Measurements from ENCODE around the gene TMEM145. TPM values are rescaled to one million over a fixed set of nuclear protein-coding genes. Genes with fewer than 3 reads are reported as not detected.

TMEM145 gene
- total RNA-seq, 8 experiments from 2014 or later, result 0.42 to 18.5 (median 5.9) TPM; not detected in 1

DNA sequence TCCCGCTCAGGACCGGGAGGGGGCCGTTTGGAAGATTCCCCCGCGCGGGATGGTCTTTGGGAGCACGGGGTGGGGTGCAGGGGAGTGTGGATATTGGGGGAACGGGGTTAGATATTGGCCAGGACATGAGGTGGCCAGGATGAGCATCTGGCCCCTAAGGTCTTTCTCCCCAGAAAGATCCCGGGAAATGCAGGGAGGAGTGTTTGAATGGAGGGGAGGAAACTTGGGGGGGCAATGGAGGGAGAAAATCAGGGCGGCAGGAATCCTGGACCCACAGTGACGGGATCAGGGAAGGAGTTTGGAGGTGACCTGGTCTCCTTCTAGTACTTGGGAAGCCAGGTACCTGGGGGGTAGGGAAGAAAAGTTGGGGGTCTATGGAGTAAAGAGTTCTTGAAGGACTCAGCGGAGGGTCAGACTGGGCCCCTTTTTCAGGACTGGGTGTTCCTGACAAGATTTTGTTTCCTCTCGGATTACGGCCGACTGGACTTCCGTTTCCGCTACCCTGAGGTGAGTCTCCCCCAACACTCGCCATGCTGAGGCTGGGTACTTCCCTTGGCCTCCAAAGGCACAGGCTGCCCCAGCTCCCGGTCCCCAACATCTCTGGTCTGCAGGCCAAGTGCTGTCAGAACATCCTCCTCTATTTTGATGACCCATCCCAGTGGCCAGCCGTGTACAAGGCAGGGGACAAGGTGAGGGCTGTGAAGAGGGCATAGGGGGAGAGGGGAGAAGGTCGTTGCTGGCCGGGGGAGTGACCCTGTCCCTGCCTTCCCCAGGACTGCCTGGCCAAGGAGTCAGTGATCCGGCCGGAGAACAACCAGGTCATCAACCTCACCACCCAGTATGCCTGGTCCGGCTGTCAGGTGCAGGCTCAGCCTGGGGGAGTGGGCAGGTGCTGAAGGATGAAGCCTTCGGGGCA, 989 bp downstream of the TMEM145 start:
- in situ Hi-C loops (cut with MboI; ENCODE audit: low pct_unique_long_range_greater_than_20kb in 2 of 9, low sequenced_read_pairs in 9 of 9, unreplicated experiment in 9 of 9), result no loop called here
- no peak overlapping the region for H3K27ac ChIP-seq
- peaks cover 7 to 11% of the 10 kb centered on the region in 2 donors for H3K4me1 ChIP-seq (replicated peaks in 1 of 2)
- ATAC-seq (replicated peaks in 6 of 8), result no peak
- 80% methylated on average over 1 to 2 of the region's 26 CpGs; no CpG with 5 or more reads in 8 of the 10 experiments for WGBS, 10 experiments
- peak overlapping the region; percentile 36 to 54 (median 46) for H3K4me3 ChIP-seq

DNA sequence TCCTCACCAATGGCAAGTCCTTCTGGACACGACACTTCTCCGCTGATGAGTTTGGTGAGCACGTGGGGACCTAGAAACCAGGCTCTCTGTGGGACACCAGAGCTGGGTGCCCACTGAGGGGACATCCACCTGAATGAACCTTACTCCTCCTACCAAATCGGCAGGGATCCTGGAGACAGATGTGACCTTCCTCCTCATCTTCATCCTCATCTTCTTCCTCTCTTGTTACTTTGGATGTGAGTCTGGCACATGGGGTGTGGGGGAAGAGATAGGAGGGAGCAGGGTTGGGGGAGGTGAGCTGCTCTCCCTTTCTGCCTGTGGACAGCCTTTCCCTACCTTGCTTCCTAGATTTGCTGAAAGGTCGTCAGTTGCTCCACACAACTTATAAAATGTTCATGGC, 1.9 kb downstream of the TMEM145 start:
- Histone ChIP-seq H3K27ac (no peak overlapping the region), H3K4me1 (replicated peaks in 1 of 2) (peaks cover 7 to 11% of the 10 kb centered on the region in 2 donors), H3K4me3 (no peak overlapping the region)
- no peak for ATAC-seq (replicated peaks in 6 of 8)
- in situ Hi-C loops (cut with MboI; ENCODE audit: low pct_unique_long_range_greater_than_20kb in 2 of 9, low sequenced_read_pairs in 9 of 9, unreplicated experiment in 9 of 9), result no loop called here
- WGBS, 10 experiments, result 77% methylated on average over 4 of the region's 5 CpGs; no CpG with 5 or more reads in 9 of the 10 experiments

DNA sequence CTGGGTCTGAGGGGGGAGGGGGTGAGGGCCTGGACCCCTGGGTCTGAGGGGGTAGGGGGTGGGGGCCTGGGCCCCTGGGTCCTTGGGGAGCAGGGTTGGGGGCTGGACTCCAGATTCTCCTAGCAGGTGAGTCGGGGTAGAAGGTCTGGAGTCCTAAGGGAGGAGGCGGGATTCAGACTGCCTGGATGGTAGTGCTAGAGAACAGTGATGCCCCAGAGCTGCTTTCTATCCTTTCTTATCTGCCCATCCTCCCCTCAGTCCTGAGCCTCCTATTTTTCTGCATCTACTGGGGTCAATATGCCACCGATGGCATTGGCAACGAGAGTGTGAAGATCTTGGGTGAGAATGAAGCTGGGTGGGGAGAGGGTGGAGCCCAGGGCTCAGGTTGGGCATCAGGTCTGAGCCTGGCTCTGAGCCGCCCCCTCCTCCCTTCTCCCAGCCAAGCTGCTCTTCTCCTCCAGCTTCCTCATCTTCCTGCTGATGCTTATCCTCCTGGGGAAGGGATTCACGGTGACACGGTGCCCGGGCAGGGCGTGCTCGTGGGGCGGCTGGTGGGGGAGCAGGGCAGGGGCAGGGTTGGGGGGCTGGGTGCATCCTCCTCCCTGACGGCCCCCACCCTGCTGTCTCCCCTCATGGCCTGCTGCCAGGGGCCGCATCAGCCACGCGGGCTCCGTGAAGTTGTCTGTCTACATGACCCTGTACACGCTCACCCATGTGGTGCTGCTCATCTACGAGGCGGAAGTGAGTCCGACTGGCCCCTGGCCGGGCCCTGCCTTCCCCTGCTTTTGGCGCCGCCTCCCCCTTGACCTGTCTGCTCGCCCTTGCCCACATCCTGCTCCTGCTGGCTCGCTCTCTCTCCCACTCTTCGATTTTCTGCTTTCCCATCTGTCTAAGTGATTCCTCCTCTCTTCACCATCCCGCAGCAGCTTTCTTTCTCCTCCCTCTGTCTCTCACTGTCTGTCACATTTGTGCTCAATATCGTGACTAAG, 3.4 kb downstream of the TMEM145 start:
- in situ Hi-C loops (cut with MboI; ENCODE audit: low pct_unique_long_range_greater_than_20kb in 2 of 9, low sequenced_read_pairs in 9 of 9, unreplicated experiment in 9 of 9), result no loop called here
- ATAC-seq (replicated peaks in 6 of 8), result peak in 2 of 8 experiments; percentile 31 to 49
- H3K4me1 ChIP-seq (replicated peaks in 1 of 2), result peaks cover 7 to 11% of the 10 kb centered on the region in 2 donors
- H3K27ac ChIP-seq, result peak overlapping the region; percentile 35 to 75
- WGBS, 10 experiments, result 0 to 67% (median 28%) methylated on average over 1 to 9 of the region's 28 CpGs; no CpG with 5 or more reads in 2 of the 10 experiments
- H3K4me3 ChIP-seq, result no peak overlapping the region

DNA sequence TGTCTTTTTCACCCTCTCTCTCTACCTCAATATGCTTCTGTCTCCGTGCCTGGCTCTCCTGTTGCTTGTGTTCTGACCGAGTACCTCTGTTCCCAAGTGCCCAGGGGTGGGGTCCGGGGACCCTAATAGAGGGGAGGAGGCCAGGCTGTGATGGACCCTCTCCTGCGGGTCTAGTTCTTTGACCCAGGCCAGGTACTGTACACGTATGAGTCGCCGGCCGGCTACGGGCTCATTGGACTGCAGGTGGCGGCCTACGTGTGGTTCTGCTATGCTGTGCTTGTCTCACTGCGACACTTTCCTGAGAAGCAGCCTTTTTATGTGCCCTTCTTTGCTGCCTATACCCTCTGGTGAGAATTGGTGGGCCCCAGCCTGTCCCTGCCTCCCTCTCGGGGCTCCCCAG, 4.4 kb downstream of the TMEM145 start:
- Histone ChIP-seq H3K4me3 (no peak overlapping the region), H3K27ac (no peak overlapping the region), H3K4me1 (replicated peaks in 1 of 2) (peaks cover 7 to 10% of the 10 kb centered on the region in 2 donors)
- 71 to 100% (median 80%) methylated on average over 1 to 2 of the region's 13 CpGs; no CpG with 5 or more reads in 6 of the 10 experiments for WGBS, 10 experiments
- in situ Hi-C loops (cut with MboI; ENCODE audit: low pct_unique_long_range_greater_than_20kb in 2 of 9, low sequenced_read_pairs in 9 of 9, unreplicated experiment in 9 of 9), result no loop called here
- ATAC-seq (replicated peaks in 6 of 8), result no peak

DNA sequence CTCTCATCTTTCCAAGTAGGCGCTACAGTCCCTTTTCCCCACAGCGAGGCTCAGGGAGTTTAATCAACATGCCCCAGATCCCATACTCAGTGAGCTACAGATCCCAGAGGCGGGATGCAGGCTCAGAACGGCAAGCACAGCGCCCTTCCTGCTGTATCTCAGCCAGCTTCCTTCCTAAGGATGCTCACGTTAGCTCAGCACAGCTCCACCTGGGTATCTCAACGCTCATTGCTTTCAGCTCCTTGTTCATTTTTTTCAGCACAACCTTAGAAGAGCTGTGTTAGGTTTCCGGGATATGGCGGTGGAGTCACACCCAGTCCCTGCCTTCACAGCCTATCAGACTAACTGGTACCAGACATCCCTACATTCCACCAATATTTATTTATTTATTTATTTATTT, 9.2 kb downstream of the TMEM145 start:
- WGBS, 10 experiments, result 0 to 100% (median 73%) methylated on average over 1 to 9 of the region's 9 CpGs; no CpG with 5 or more reads in 1 of the 10 experiments
- in situ Hi-C loops (cut with MboI; ENCODE audit: low pct_unique_long_range_greater_than_20kb in 2 of 9, low sequenced_read_pairs in 9 of 9, unreplicated experiment in 9 of 9), result no loop called here
- H3K27ac ChIP-seq, result no peak overlapping the region
- ATAC-seq (replicated peaks in 6 of 8), result no peak
- no peak overlapping the region for H3K4me3 ChIP-seq
- peaks cover 14 to 15% of the 10 kb centered on the region in 2 donors for H3K4me1 ChIP-seq (replicated peaks in 1 of 2)

DNA sequence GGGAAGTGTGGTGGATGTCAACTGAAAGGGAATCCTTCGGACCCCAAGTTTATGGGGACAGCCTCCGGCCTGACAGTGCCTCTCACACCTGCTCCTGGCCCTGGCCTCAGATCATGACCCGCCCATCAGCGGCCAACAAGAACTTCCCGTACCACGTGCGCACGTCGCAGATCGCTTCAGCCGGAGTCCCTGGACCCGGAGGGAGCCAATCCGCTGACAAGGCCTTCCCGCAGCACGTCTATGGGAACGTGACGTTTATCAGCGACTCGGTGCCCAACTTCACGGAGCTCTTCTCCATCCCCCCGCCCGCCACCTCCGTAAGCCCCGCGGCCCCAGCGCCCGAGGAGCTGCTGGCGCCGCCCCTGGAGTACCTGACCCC, 10.4 kb downstream of the TMEM145 start:
- Histone ChIP-seq H3K4me1 (replicated peaks in 1 of 2) (peaks cover 15 to 19% of the 10 kb centered on the region in 2 donors), H3K4me3 (no peak overlapping the region), H3K27ac (no peak overlapping the region)
- ATAC-seq (replicated peaks in 6 of 8), result no peak
- in situ Hi-C loops (cut with MboI; ENCODE audit: low pct_unique_long_range_greater_than_20kb in 2 of 9, low sequenced_read_pairs in 9 of 9, unreplicated experiment in 9 of 9), result no loop called here
- WGBS, 10 experiments, result 17 to 63% (median 22%) methylated on average over 1 to 4 of the region's 29 CpGs; no CpG with 5 or more reads in 6 of the 10 experiments

DNA sequence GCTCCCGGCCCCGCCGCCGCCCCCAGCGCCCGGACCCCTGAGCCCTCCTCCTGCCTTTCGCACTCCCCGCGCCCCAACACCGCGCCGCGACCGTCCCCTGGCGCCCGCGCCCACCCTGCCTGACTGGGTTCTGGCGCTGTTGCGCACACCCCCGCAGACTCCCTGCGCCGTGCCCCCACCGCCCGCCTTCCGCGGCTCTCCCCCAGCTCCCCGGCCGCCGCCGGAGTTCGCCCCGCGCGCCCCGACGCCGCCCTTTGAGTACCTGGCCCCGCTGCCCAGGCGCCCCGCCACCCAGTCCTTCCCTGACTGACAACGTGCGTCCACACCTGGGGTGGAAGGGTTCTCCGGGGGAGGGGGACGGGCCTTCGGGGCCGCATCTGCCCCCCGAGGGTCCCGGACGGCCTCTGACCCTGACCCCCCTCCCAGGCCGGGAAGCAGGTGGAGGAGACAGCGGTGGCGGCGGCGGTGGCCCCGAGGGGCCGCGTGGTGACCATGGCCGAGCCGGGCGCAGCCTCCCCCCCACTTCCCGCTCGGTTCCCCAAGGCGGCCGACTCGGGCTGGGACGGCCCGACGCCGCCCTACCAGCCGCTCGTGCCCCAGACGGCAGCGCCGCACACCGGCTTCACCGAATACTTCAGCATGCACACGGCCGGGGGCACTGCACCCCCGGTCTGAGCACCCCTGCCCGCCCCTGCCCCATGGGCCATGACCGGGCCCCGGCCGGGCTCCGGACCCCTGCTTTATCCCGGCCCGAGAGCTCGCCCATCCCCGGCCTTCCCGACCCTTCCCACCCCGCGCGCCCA, 10.9 kb downstream of the TMEM145 start:
- no CpG with 5 or more reads among the region's 92 CpGs for WGBS, 10 experiments
- H3K4me1 ChIP-seq (replicated peaks in 1 of 2), result peaks cover 15 to 19% of the 10 kb centered on the region in 2 donors
- H3K4me3 ChIP-seq, result no peak overlapping the region
- no peak overlapping the region for H3K27ac ChIP-seq
- no peak for ATAC-seq (replicated peaks in 6 of 8)
- in situ Hi-C loops (cut with MboI; ENCODE audit: low pct_unique_long_range_greater_than_20kb in 2 of 9, low sequenced_read_pairs in 9 of 9, unreplicated experiment in 9 of 9), result no loop called here

DNA sequence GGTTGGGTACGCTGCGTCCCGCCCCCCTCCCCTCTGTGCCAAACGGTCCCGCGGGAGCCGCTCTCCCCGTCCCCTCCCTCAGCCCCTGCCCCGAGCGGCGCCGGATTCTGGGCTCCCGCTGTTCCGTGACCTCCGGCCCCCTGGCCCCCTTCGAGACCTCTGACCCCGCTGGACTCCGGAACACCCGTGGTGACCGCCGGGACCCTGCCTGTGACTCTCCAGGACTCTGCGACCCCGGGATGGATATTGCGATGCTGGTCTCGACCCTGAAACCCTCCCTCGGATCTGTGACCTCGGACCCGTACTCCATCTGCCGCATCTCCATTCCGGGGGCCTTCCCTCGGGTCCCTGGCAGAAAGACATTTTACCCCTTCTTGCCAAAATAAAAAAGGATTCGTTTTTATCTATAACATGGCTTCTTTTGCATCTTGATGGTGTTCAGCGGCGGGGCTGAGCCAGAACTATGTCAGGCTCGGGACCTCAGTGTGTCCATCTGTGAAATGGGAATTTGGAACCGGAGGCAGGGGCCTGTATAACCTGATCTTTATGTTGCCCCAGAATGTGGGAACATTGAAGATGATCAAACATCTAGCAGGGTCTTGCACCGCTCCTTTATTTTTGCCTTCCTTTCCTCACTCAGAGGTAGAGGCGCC, 11.7 kb downstream of the TMEM145 start:
- Histone ChIP-seq H3K4me1 (replicated peaks in 1 of 2) (peaks cover 15 to 19% of the 10 kb centered on the region in 2 donors), H3K27ac (no peak overlapping the region), H3K4me3 (peak overlapping the region in 4 of 5 donors; percentile 6 to 81 (median 14))
- in situ Hi-C loops (cut with MboI; ENCODE audit: low pct_unique_long_range_greater_than_20kb in 2 of 9, low sequenced_read_pairs in 9 of 9, unreplicated experiment in 9 of 9), result no loop called here
- 0 to 32% (median 5%) methylated on average over 3 to 17 of the region's 38 CpGs; no CpG with 5 or more reads in 3 of the 10 experiments for WGBS, 10 experiments
- ATAC-seq (replicated peaks in 6 of 8), result no peak

DNA sequence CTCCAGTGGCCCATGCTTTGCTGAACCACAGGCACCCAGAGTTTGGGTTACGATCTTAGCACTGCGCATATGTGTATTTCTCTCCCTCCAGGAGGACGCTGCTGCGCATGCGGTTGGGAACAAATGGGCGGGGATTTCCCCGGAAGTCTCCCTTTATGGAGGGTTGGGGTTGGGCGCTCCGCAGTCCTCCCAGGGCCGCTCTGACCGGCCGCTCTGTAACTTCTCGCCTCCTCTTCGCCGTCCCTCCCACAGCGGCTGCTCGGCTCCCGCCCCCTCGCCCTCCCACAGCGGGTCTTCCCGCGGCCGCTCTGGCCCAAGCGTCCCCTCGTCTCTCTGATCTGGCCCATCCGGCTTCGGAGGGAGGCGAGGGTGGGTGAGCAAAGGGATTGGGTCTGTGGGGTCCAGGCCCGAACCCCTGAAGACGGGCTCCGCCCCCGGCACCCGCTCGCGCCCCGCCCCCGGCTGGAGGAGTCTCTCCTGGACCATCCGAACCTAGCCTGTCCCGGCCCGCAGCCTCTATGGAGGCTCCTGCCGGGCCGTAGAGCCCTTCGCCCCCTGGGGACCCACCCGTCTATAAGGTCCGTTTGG, 12.3 kb downstream of the TMEM145 start, which contains the start of gene MEGF8:
TSS of gene MEGF8 (plus strand) at position 328 of the 588 bp plus-strand sequence. CDS start 609 bp downstream, outside the sequence.
- 0% methylated on average over 1 to 5 of the region's 45 CpGs; no CpG with 5 or more reads in 6 of the 10 experiments for WGBS, 10 experiments
- Histone ChIP-seq H3K27ac (peak within 1 kb of the TSS; percentile 62 to 70), H3K4me3 (peak within 1 kb of the TSS; percentile 79 to 94 (median 84)), H3K4me1 (replicated peaks in 1 of 2) (peaks cover 15 to 19% of the 10 kb centered on the region in 2 donors)
- ATAC-seq (replicated peaks in 6 of 8), result peak; percentile 94 to 98 (median 97)
- in situ Hi-C loops (cut with MboI; ENCODE audit: low pct_unique_long_range_greater_than_20kb in 2 of 9, low sequenced_read_pairs in 9 of 9, unreplicated experiment in 9 of 9), result no loop called here

DNA sequence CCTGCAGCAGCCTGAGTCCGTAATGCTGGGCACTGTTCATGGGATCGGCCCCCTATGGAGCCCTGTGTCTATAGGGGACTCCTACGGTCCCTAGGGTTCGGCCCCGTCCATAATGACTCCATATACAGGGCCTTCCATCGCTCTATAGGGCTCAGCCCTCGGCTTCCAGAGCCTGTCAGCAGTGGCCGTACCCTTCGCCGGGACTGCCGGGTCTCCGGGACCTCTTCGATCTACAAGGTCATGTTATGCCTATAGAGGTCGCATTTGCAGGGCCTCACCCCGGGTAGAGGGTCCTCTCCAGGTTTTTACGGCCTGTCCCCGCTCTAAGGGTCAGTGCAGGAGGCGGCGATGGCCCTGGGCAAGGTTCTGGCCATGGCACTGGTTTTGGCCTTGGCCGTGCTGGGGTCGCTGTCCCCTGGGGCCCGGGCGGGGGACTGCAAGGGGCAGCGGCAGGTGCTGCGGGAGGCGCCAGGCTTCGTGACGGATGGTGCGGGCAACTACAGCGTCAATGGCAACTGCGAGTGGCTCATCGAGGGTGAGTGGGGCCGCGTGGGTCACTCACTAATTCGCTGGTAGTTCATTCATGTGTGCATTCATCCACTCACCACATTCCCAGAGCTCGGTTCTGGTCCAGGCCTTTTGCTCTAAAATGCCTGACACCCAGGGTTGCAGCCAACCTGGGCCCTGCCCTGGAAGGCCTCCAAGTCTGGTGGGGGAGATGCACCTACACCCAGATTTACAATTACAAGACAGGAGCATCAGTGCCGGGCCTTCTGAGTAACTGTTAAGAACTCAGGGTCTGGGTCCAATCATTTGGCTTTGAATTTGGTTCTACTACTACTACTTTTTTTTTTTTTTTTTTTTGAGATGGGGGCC, 13.0 kb downstream of the TMEM145 start:
- WGBS, 10 experiments, result 0 to 2% (median 0%) methylated on average over 2 to 8 of the region's 37 CpGs; no CpG with 5 or more reads in 7 of the 10 experiments
- H3K27ac ChIP-seq, result peak overlapping the region; percentile 62 to 70

DNA sequence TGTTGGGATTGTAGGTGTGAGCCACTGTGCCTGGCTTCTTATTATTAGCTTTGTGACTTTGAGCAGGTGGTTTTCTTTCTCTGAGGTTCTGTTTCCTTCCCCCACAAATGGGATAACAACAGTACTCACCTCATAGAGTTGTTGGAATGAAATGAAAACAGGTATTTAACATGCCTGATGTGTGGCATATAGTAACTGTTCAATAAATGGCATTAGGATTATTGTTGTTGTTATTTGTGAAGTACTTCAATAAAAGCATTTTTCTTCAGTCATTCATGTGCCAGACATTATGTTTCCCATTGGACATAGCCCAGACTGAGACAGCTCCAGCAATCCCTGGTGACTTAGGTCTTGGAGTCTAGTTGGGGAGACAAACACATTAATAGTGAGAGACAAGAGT, 13.9 kb downstream of the TMEM145 start:
- in situ Hi-C loops (cut with MboI; ENCODE audit: low pct_unique_long_range_greater_than_20kb in 2 of 9, low sequenced_read_pairs in 9 of 9, unreplicated experiment in 9 of 9), result no loop called here
- ATAC-seq (replicated peaks in 6 of 8), result no peak
- H3K4me3 ChIP-seq, result peak overlapping the region in 3 of 5 donors; percentile 79 to 94 (median 81)
- H3K27ac ChIP-seq, result no peak overlapping the region
- H3K4me1 ChIP-seq (replicated peaks in 1 of 2), result peaks cover 15 to 19% of the 10 kb centered on the region in 2 donors

More for the DNA sequence above, 13.0 kb downstream of the TMEM145 start:
- Histone ChIP-seq H3K4me1 (replicated peaks in 1 of 2) (peaks cover 15 to 19% of the 10 kb centered on the region in 2 donors), H3K4me3 (peak overlapping the region; percentile 79 to 94 (median 84))
- in situ Hi-C loops (cut with MboI; ENCODE audit: low pct_unique_long_range_greater_than_20kb in 2 of 9, low sequenced_read_pairs in 9 of 9, unreplicated experiment in 9 of 9), result no loop called here
- ATAC-seq (replicated peaks in 6 of 8), result peak in 3 of 8 experiments; percentile 25 to 36 (median 32)
